Measurements from ENCODE around the gene SLC22A31.
"Not testable (repeated sequence)": the region's sequence is repeated elsewhere in the genome, so short reads cannot be mapped to it uniquely, and the experiment has no call there.

The SLC22A31 gene

DNA sequence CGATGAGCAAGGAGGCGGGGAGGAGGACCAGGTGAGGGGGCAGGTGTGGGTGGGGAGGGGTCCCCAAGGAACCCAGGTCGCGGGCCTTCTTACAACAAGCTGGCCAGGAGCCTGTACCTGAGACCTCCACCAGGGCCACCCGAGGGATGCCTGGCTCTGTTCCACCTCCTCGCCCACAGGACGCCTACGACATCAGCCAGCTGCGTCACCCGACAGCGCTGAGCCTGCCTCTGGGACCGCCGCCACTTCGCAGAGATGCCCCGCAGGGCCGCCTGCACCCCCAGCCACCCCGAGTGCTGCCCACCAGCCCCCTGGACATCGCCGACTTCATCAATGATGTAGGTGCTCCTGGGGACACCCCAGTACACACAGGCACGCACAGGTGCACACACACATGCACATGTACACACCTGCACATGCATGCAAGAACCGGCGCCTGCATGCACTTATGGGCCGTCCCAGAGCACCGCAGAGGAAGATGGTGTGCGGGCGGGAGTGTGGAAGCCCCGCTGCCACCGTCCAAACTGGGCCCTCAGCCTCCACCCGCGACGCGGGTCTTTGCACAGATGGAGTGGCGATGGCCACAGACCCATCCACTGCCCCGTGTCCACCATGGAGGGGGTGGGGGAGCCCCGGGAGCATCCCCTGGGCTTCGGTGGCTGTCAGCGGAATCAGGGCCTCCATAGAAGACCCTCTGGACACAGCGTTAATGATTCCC is 6.6 kb downstream of the SLC22A31 start:
- H3K36me3 ChIP-seq (replicated peaks; ENCODE audit: low read depth, low read length): no peaks in the 10 kb centered on the region
- no peak overlapping the region for H3K27ac ChIP-seq (ENCODE audit: low read length)
- no peaks in the 10 kb centered on the region for H4K20me1 ChIP-seq (ENCODE audit: insufficient read depth, low read length)
- H3K9me3 ChIP-seq (ENCODE audit: insufficient read depth, low read length): no peaks in the 10 kb centered on the region
- H3K9ac ChIP-seq (ENCODE audit: low read length): no peak overlapping the region
- H3K4me3 ChIP-seq (ENCODE audit: low read length): no peak overlapping the region
- H3K4me1 ChIP-seq (ENCODE audit: low read length): no peaks in the 10 kb centered on the region
- TF ChIP-seq EZH2phosphoT487 (IDR thresholded peaks at IDR 0.05; ENCODE audit: low read depth): no peak
- TF ChIP-seq, protein P1, sequence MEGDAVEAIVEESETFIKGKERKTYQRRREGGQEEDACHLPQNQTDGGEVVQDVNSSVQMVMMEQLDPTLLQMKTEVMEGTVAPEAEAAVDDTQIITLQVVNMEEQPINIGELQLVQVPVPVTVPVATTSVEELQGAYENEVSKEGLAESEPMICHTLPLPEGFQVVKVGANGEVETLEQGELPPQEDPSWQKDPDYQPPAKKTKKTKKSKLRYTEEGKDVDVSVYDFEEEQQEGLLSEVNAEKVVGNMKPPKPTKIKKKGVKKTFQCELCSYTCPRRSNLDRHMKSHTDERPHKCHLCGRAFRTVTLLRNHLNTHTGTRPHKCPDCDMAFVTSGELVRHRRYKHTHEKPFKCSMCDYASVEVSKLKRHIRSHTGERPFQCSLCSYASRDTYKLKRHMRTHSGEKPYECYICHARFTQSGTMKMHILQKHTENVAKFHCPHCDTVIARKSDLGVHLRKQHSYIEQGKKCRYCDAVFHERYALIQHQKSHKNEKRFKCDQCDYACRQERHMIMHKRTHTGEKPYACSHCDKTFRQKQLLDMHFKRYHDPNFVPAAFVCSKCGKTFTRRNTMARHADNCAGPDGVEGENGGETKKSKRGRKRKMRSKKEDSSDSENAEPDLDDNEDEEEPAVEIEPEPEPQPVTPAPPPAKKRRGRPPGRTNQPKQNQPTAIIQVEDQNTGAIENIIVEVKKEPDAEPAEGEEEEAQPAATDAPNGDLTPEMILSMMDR (IDR thresholded peaks at IDR 0.05; ENCODE audit: low read depth, low read length): no peak
- no peaks in the 10 kb centered on the region for H3K79me2 ChIP-seq (ENCODE audit: low read length)
- no peak overlapping the region for H3K4me2 ChIP-seq (ENCODE audit: low read length)
- H2AFZ ChIP-seq (ENCODE audit: low read depth, low read length): no peak overlapping the region
- no peaks in the 10 kb centered on the region for H3K27me3 ChIP-seq (ENCODE audit: low read depth, low read length)

DNA sequence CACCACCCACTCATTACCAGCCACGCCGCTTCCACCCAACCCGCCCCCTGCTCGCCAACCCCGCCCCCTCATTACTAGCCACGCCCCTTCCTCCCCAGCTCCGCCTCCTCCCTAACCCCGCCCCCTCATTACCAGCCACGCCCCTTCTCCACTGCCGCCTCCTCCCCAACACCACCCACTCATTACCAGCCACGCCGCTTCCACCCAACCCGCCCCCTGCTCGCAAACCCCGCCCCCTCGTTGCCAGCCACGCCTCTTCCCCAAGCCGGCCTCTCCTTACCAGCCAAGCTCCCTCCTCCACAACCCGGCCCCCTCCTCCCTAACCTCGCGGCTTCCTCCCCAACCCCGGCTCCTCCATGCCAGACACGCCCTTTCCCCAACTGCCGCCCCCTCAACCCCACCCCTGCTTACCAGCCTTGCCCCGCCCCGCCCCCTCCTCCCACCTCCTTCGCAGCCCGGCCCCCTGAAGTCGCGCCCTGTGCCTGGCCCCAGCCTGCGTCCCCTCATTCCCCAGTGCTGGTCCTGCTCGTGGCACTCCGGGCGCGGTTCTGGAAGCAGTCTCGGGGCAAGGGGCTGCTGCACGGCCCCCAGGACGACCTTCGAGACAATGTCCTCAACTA is 7.3 kb downstream of the SLC22A31 start:
- no peaks in the 10 kb centered on the region for H3K36me3 ChIP-seq (replicated peaks; ENCODE audit: low read depth, low read length)
- no peaks in the 10 kb centered on the region for H3K79me2 ChIP-seq (ENCODE audit: low read length)
- no peak overlapping the region for H3K9ac ChIP-seq (ENCODE audit: low read length)
- no peak overlapping the region for H3K4me3 ChIP-seq (ENCODE audit: low read length)
- H3K4me1 ChIP-seq (ENCODE audit: low read length): no peaks in the 10 kb centered on the region
- no peak overlapping the region for H3K27ac ChIP-seq (ENCODE audit: low read length)
- TF ChIP-seq, protein P1 (IDR thresholded peaks at IDR 0.05; ENCODE audit: low read depth, low read length): no peak
- no peak for TF ChIP-seq EZH2phosphoT487 (IDR thresholded peaks at IDR 0.05; ENCODE audit: low read depth)
- H3K9me3 ChIP-seq (ENCODE audit: insufficient read depth, low read length): no peaks in the 10 kb centered on the region
- H2AFZ ChIP-seq (ENCODE audit: low read depth, low read length): no peak overlapping the region
- no peaks in the 10 kb centered on the region for H3K27me3 ChIP-seq (ENCODE audit: low read depth, low read length)
- H4K20me1 ChIP-seq (ENCODE audit: insufficient read depth, low read length): no peaks in the 10 kb centered on the region
- no peak overlapping the region; the same call in 1 of the 2 replicates for H3K4me2 ChIP-seq (ENCODE audit: low read length)

DNA sequence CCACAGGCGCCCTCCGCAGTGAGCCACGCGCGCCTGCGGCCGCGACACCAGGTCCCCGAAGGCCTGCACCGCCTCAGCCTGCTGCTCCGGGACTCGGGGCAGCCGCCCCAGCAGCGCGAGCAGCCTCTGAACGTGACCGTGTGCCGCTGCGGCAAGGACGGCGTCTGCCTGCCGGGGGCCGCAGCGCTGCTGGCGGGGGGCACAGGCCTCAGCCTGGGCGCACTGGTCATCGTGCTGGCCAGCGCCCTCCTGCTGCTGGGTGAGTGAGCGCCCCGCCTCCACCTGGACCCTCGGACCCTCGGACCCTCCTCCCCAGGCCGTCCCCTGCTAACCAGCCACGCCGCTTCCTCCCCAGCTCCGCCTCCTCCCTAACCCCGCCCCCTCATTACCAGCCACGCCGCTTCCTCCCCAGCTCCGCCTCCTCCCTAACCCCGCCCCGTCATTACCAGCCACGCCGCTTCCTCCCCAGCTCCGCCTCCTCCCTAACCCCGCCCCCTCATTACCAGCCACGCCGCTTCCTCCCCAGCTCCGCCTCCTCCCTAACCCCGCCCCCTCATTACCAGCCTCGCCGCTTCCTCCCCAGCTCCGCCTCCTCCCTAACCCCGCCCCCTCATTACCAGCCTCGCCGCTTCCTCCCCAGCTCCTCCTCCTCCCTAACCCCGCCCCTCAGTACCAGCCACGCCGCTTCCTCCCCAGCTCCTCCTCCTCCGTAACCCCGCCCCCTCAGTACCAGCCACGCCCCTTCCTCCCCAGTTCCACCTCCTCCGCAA is 8.0 kb downstream of the SLC22A31 start:
- H3K9ac ChIP-seq (ENCODE audit: low read length); H4K20me1 ChIP-seq (ENCODE audit: insufficient read depth, low read length); H2AFZ ChIP-seq (ENCODE audit: low read depth, low read length); H3K27me3 ChIP-seq (ENCODE audit: low read depth, low read length); H3K27ac ChIP-seq (ENCODE audit: low read length); H3K79me2 ChIP-seq (ENCODE audit: low read length); H3K4me1 ChIP-seq (ENCODE audit: low read length); H3K9me3 ChIP-seq (ENCODE audit: insufficient read depth, low read length); H3K36me3 ChIP-seq (replicated peaks; ENCODE audit: low read depth, low read length): not testable (repeated sequence)
- Histone ChIP-seq H3K4me3 (ENCODE audit: low read length) (peak overlapping the region; percentile 72), H3K4me2 (ENCODE audit: low read length) (peak overlapping the region; percentile 56)

DNA sequence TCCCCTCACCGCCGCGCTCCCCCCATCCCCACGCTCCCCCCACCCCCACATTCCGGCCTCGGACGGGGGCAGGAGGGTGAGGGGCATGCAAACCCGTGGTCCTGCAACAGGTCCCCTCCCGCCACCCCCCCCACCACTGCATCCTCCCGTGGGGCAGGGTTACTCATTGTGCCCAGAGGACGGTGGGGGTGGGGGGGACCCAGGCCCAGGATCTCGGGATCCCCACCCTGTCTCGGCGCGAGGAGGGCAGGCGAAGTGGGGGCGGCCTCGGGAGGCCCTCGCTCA is 8.5 kb downstream of the SLC22A31 start:
- H3K9ac ChIP-seq (ENCODE audit: low read length): no peak overlapping the region
- H3K9me3 ChIP-seq (ENCODE audit: insufficient read depth, low read length): no peaks in the 10 kb centered on the region
- H3K27ac ChIP-seq (ENCODE audit: low read length): no peak overlapping the region
- TF ChIP-seq, protein P1 (IDR thresholded peaks at IDR 0.05; ENCODE audit: low read depth, low read length): no peak
- no peak for TF ChIP-seq EZH2phosphoT487 (IDR thresholded peaks at IDR 0.05; ENCODE audit: low read depth)
- H4K20me1 ChIP-seq (ENCODE audit: insufficient read depth, low read length): no peaks in the 10 kb centered on the region
- peak overlapping the region; percentile 72 for H3K4me3 ChIP-seq (ENCODE audit: low read length)
- H3K36me3 ChIP-seq (replicated peaks; ENCODE audit: low read depth, low read length): no peaks in the 10 kb centered on the region
- no peaks in the 10 kb centered on the region for H3K27me3 ChIP-seq (ENCODE audit: low read depth, low read length)
- no peaks in the 10 kb centered on the region for H3K79me2 ChIP-seq (ENCODE audit: low read length)
- H3K4me2 ChIP-seq (ENCODE audit: low read length): peak overlapping the region; percentile 56
- H3K4me1 ChIP-seq (ENCODE audit: low read length): no peaks in the 10 kb centered on the region
- H2AFZ ChIP-seq (ENCODE audit: low read depth, low read length): no peak overlapping the region
